Measurements from ENCODE around the gene HEATR1. TPM values are rescaled to one million over a fixed set of nuclear protein-coding genes. Genes with fewer than 3 reads are reported as not detected.

HEATR1 gene
- total RNA-seq, 2 experiments from 2014 or later = 34.4 to 69.0 TPM

GRCh38 chr1:236522937-236523703, 81.2 kb downstream of the HEATR1 start:
- Histone ChIP-seq H3K4me1 (ENCODE audit: insufficient read depth, low read length, poor library complexity, severe bottlenecking) (peaks cover 11% of the 10 kb centered on the region), H3K4me2 (ENCODE audit: low read length) (no peak overlapping the region), H3K4me3 (ENCODE audit: low read depth, low read length, poor library complexity, severe bottlenecking) (no peak overlapping the region), H3K27ac (ENCODE audit: low read depth, low read length, poor library complexity, severe bottlenecking) (no peak overlapping the region), H4K20me1 (ENCODE audit: insufficient read depth, low read length) (no peaks in the 10 kb centered on the region), H3K79me2 (ENCODE audit: insufficient read depth, low read depth, low read length) (no peaks in the 10 kb centered on the region), H2AFZ (ENCODE audit: low read length) (no peak overlapping the region), H3K9me3 (ENCODE audit: low read length) (no peaks in the 10 kb centered on the region), H3K9me2 (ENCODE audit: insufficient read depth, low read length) (no peaks in the 10 kb centered on the region), H3K36me3 (ENCODE audit: insufficient read depth, low read length) (no peaks in the 10 kb centered on the region)
- intact Hi-C loops (cut with micrococcal nuclease; ENCODE audit: unreplicated experiment) = no loop called here
- TF ChIP-seq CTCF (conservative IDR thresholded peaks at IDR 0.05; ENCODE audit: low read length) (no peak), EZH2phosphoT487 (IDR thresholded peaks at IDR 0.05; ENCODE audit: borderline replicate concordance, low read depth, low read length) (no peak)
- CTCF ChIA-PET (ENCODE audit: unreplicated experiment) = no interaction called here
- no TSS peak for BruUV-seq (replicated peaks)
- DNase-seq (ENCODE audit: low spot score) = no peak
- POLR2A ChIA-PET = interaction anchor here (0.6 kb wide), 1 partner anchor 132 kb away, joined by 3 read pairs; no protein-coding TSS in a partner anchor

GRCh38 chr1:236520445-236521005, 83.8 kb downstream of the HEATR1 start:
- H3K9me2 ChIP-seq (ENCODE audit: insufficient read depth, low read length) = no peaks in the 10 kb centered on the region
- intact Hi-C loops (cut with micrococcal nuclease; ENCODE audit: unreplicated experiment) = no loop called here
- POLR2A ChIA-PET = no interaction called here

More at GRCh38 chr1:236520445-236521005, 83.8 kb downstream of the HEATR1 start:
- no peak for DNase-seq (ENCODE audit: low spot score)
- no peaks in the 10 kb centered on the region for H3K79me2 ChIP-seq (ENCODE audit: insufficient read depth, low read depth, low read length)
- CTCF ChIA-PET (ENCODE audit: unreplicated experiment) = no interaction called here
- no TSS peak for BruUV-seq (replicated peaks)
- no peaks in the 10 kb centered on the region for H4K20me1 ChIP-seq (ENCODE audit: insufficient read depth, low read length)
- peaks cover 11% of the 10 kb centered on the region for H3K4me1 ChIP-seq (ENCODE audit: insufficient read depth, low read length, poor library complexity, severe bottlenecking)
- H3K4me3 ChIP-seq (ENCODE audit: low read depth, low read length, poor library complexity, severe bottlenecking) = no peak overlapping the region
- TF ChIP-seq CTCF (conservative IDR thresholded peaks at IDR 0.05; ENCODE audit: low read length) (no peak), EZH2phosphoT487 (IDR thresholded peaks at IDR 0.05; ENCODE audit: borderline replicate concordance, low read depth, low read length) (no peak)
- H2AFZ ChIP-seq (ENCODE audit: low read length) = no peak overlapping the region
- H3K9me3 ChIP-seq (ENCODE audit: low read length) = no peaks in the 10 kb centered on the region
- no peak overlapping the region for H3K4me2 ChIP-seq (ENCODE audit: low read length)
- H3K36me3 ChIP-seq (ENCODE audit: insufficient read depth, low read length) = no peaks in the 10 kb centered on the region
- no peak overlapping the region for H3K27ac ChIP-seq (ENCODE audit: low read depth, low read length, poor library complexity, severe bottlenecking)
